Measurements from ENCODE around the gene SPANXN4.

- TF ChIP-seq YY1 (IDR thresholded peaks at IDR 0.05) (no peak), CTCF (IDR thresholded peaks at IDR 0.05; ENCODE audit: low read depth, low read length, missing input control) (no peak)
Measured at GRCh38 chrX:143002206-143002605, 23.5 kb upstream of the SPANXN4 start.
